MM.1S (cell line): Measurements from ENCODE around the gene ZNF367.
"Not testable (repeated sequence)": the region's sequence is repeated elsewhere in the genome, so short reads cannot be mapped to it uniquely, and the experiment has no call there.

Experiments
- DNase-seq: peaks from one replicate; pipeline ENCODE4 v3.0.0-alpha.2; 2015
- H2AFZ ChIP-seq: fragments of 300-600 bp; sonication (generic); 2 replicates; pipeline ENCODE4 v1.6.0; 2016; ENCODE audit warnings: antibody characterized with exemption, low read length
- H3F3A ChIP-seq: fragments of 300-600 bp; sonication (generic); 2 replicates; pipeline ENCODE4 v1.6.1; 2016; ENCODE audit warnings: mild to moderate bottlenecking, antibody characterized with exemption, low read length, moderate library complexity, mixed read lengths; ENCODE audit not compliant: insufficient read depth
- H3K27ac ChIP-seq: fragments of 300-600 bp; sonication (generic); 2 replicates; pipeline ENCODE4 v1.5.1; 2016; ENCODE audit warnings: mild to moderate bottlenecking, low read length
- H3K27me3 ChIP-seq: fragments of 300-600 bp; sonication (generic); replicated peaks from 2 replicates; pipeline ENCODE4 v1.6.0; 2016; ENCODE audit warnings: low read length; ENCODE audit not compliant: insufficient read depth
- H3K36me3 ChIP-seq: fragments of 300-600 bp; sonication (generic); replicated peaks from 2 replicates; pipeline ENCODE4 v1.6.1; 2016; ENCODE audit warnings: mild to moderate bottlenecking, low read length, mixed read lengths; ENCODE audit not compliant: insufficient read depth
- H3K4me1 ChIP-seq: fragments of 300-600 bp; sonication (generic); 2 replicates; pipeline ENCODE4 v1.6.1; 2016; ENCODE audit warnings: low read length, mixed read lengths
- H3K4me2 ChIP-seq: fragments of 300-600 bp; sonication (generic); 2 replicates; pipeline ENCODE4 v1.6.0; 2016; ENCODE audit warnings: low read depth, low read length
- H3K4me3 ChIP-seq: fragments of 300-600 bp; sonication (generic); 2 replicates; pipeline ENCODE4 v1.5.1; 2016; ENCODE audit warnings: low read length, mixed read lengths
- H3K79me2 ChIP-seq: fragments of 300-600 bp; sonication (generic); 2 replicates; pipeline ENCODE4 v1.6.1; 2016; ENCODE audit warnings: mixed run types, low read length, mixed read lengths
- H3K9ac ChIP-seq: fragments of 300-600 bp; sonication (generic); 2 replicates; pipeline ENCODE4 v1.6.1; 2016; ENCODE audit warnings: low read length, mixed read lengths
- H3K9me2 ChIP-seq: fragments of 300-600 bp; sonication (generic); replicated peaks from 2 replicates; pipeline ENCODE4 v1.6.1; 2016; ENCODE audit warnings: mild to moderate bottlenecking, low read length, mixed read lengths; ENCODE audit not compliant: insufficient read depth
- H3K9me3 ChIP-seq: fragments of 300-600 bp; sonication (generic); replicated peaks from 2 replicates; pipeline ENCODE4 v1.6.1; 2016; ENCODE audit warnings: mild to moderate bottlenecking, low read length, mixed read lengths; ENCODE audit not compliant: insufficient read depth
- H4K20me1 ChIP-seq: fragments of 300-600 bp; sonication (generic); 2 replicates; pipeline ENCODE4 v1.6.1; 2016; ENCODE audit warnings: mild to moderate bottlenecking, low read length, moderate library complexity, mixed read lengths; ENCODE audit not compliant: insufficient read depth
- CTCF ChIP-seq: fragments of 300-600 bp; sonication (generic); IDR thresholded peaks from 2 replicates; pipeline ENCODE4 v1.5.1; 2016; ENCODE audit warnings: antibody characterized with exemption, low read length, mixed read lengths
- EZH2 ChIP-seq: fragments of 300-600 bp; sonication (generic); optimal IDR thresholded peaks from 2 replicates; pipeline ENCODE3; 2017; ENCODE audit warnings: low read depth, mild to moderate bottlenecking, antibody characterized with exemption, low read length, mixed read lengths
- EZH2phosphoT487 ChIP-seq: fragments of 300-600 bp; sonication (generic); IDR thresholded peaks from 2 replicates; pipeline ENCODE4 v1.6.1; 2018; ENCODE audit warnings: antibody characterized with exemption, low read length

ZNF367 gene

DNA sequence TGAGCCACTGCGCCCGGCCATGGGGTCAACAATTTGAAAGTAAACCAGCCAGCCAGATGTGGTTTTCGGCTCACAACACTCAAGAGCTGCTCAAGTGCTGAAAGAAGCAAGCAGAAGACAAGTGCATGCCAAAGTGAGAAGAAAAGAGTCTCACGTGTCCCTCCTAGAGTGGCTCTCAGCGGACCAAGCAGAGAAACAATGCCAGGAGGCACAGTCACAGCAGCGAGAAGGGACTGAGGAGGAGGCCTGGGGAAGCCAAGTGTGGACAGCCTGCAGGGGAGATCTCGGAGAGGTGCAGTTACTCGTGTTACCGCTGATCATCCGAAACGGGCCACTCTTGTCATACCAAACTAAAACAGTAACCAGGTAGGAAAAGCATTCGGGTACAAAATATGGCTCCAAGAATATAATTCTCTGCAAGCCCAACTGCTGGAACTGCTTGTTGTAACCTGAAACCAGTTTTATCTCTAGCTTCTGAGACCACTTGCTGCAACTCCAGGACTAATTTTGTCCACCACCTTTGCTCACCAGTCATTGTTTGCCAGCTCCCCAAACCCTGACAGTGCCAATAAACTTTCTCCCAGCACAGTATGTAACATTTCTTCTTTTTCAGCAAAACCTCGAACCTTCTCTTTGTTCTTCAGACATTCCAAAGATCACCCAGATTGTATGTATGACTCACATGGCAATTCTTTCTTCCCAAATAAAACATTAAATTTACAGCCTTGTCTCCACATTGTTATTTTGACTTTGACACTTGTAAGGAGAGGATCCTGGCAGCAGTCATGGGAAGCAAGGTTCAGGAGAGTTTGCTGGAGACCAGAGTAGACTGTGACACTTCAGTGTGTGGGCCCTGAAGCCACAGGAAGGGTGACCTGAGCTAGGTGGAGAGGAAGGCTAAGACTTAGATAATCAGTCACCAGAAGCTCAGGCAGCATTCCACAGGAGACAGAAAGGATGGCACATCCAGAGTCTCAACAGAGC is 41.0 kb downstream of the ZNF367 start:
- no peaks in the 10 kb centered on the region for H3K36me3 ChIP-seq
- H3K27ac ChIP-seq: no peak overlapping the region
- H4K20me1 ChIP-seq: no peaks in the 10 kb centered on the region
- H2AFZ ChIP-seq: no peak overlapping the region
- DNase-seq: no peak
- H3K27me3 ChIP-seq: no peaks in the 10 kb centered on the region
- TF ChIP-seq EZH2phosphoT487 (no peak), CTCF (no peak), EZH2 (no peak)
- H3K9ac ChIP-seq: no peak overlapping the region
- H3K4me2 ChIP-seq: no peak overlapping the region
- H3F3A ChIP-seq: no peaks in the 10 kb centered on the region
- no peaks in the 10 kb centered on the region for H3K79me2 ChIP-seq
- no peaks in the 10 kb centered on the region for H3K4me1 ChIP-seq
- H3K9me2 ChIP-seq: no peaks in the 10 kb centered on the region
- no peak overlapping the region for H3K4me3 ChIP-seq
- H3K9me3 ChIP-seq: no peaks in the 10 kb centered on the region

GRCh38 chr9:96375507-96375906 is 42.7 kb downstream of the ZNF367 start:
- not testable (repeated sequence) for H3K79me2 ChIP-seq, H3K4me1 ChIP-seq, H3K9me3 ChIP-seq, H4K20me1 ChIP-seq, H3K9me2 ChIP-seq, H3K9ac ChIP-seq, DNase-seq, H3K27me3 ChIP-seq, H3K27ac ChIP-seq, H3K4me3 ChIP-seq, H3F3A ChIP-seq, H3K4me2 ChIP-seq, H2AFZ ChIP-seq, H3K36me3 ChIP-seq

- Histone ChIP-seq H3K4me3 (no peak overlapping the region), H3K27me3 (no peaks in the 10 kb centered on the region), H3K27ac (no peak overlapping the region), H2AFZ (no peak overlapping the region), H3K36me3 (no peaks in the 10 kb centered on the region), H3K4me2 (no peak overlapping the region), H3K9me3 (no peaks in the 10 kb centered on the region), H3K9ac (no peak overlapping the region), H4K20me1 (no peaks in the 10 kb centered on the region), H3K79me2 (no peaks in the 10 kb centered on the region), H3F3A (no peaks in the 10 kb centered on the region), H3K4me1 (no peaks in the 10 kb centered on the region), H3K9me2 (no peaks in the 10 kb centered on the region)
- no peak for TF ChIP-seq CTCF
- no peak for TF ChIP-seq EZH2
- no peak for TF ChIP-seq EZH2phosphoT487
- no peak for DNase-seq
Observed at GRCh38 chr9:96367943-96368342, 50.2 kb downstream of the ZNF367 start.
